GM12878 (cell line): ENCODE data around the gene PTPRN2. TPM values are rescaled to one million over a fixed set of nuclear protein-coding genes. Genes with fewer than 3 reads are reported as not detected.

ENCODE experiments used
- ATAC-seq: fragments of 200-7000 bp; cut with Tn5 transposase; 3 replicates; pipeline ENCODE4 v1.9.1; 2020; ENCODE audit warnings: mild to moderate bottlenecking, moderate library complexity
- BruUV-seq: library from RNA; stranded (reverse); fragments of 400-500 nt; replicated peaks from 2 replicates; lab custom pipeline; 2021; lab: Mats Ljungman, UMichigan
- CTCF ChIA-PET: fragments of 300-600 bp; sonication (Branson Sonifier 250); formaldehyde crosslinking; extraction: SDS; loops from one replicate; lab custom pipeline; 2021; ENCODE audit warnings: inconsistent platforms; lab: Yijun Ruan, JAX
- POLR2A ChIA-PET: fragments of 350-600 bp; formaldehyde crosslinking; extraction: SDS; loops from one replicate; lab custom pipeline; 2021; ENCODE audit warnings: inconsistent platforms; lab: Charles Lee
- RAD21 ChIA-PET: fragments of 300-600 bp; sonication (Branson Sonifier 250); formaldehyde crosslinking; loops from one replicate; lab custom pipeline; 2023; ENCODE audit warnings: antibody characterized with exemption; ENCODE audit not compliant: unreplicated experiment; lab: Charles Lee
- SMC1A ChIA-PET: fragments of 300-600 bp; sonication (Branson Sonifier 250); formaldehyde crosslinking; loops from one replicate; lab custom pipeline; 2023; ENCODE audit not compliant: unreplicated experiment, uncharacterized antibody; lab: Charles Lee
- DNase-seq: peaks from one replicate; pipeline ENCODE4 v3.0.0-alpha.2; 2011; ENCODE audit warnings: low read depth, low spot score
- FAIRE-seq: peaks from 3 replicates; lab custom pipeline; 2011; peaks lifted over from hg19 to GRCh38; lab: Jason Lieb, UNC
- H2AFZ ChIP-seq: 2 replicates; pipeline ENCODE4 v1.6.0; 2011; ENCODE audit warnings: low read depth, low read length, control low read depth; ENCODE audit not compliant: control insufficient read depth
- H3K27ac ChIP-seq: 2 replicates; pipeline ENCODE4 v1.5.1; 2011; ENCODE audit warnings: control low read depth; ENCODE audit not compliant: control insufficient read depth, insufficient read depth
- H3K27me3 ChIP-seq, 2 experiments: replicated peaks in 1 of 2; 2 replicates each; pipeline versions ENCODE4 v1.6.0 to v1.6.1; 2011; ENCODE audit warnings: low read length in 1 of 2; ENCODE audit not compliant: control insufficient read depth in 2 of 2, insufficient read depth in 2 of 2
- H3K36me3 ChIP-seq, 2 experiments: 2 replicates each; pipeline ENCODE4 v1.5.1; 2011; ENCODE audit warnings: low read length in 1 of 2; ENCODE audit not compliant: control insufficient read depth in 2 of 2, insufficient read depth in 2 of 2
- H3K4me1 ChIP-seq: 2 replicates; pipeline ENCODE4 v1.6.1; 2011; ENCODE audit warnings: mild to moderate bottlenecking, low read length, moderate library complexity, mixed read lengths; ENCODE audit not compliant: control insufficient read depth, insufficient read depth
- H3K4me2 ChIP-seq: 2 replicates; pipeline ENCODE4 v1.6.0; 2011; ENCODE audit warnings: control low read depth; ENCODE audit not compliant: control insufficient read depth, insufficient read depth
- H3K4me3 ChIP-seq: fragments of 200-600 bp; sonication (generic); 2 replicates; pipeline ENCODE4 v1.5.1; 2016
- H3K79me2 ChIP-seq: 2 replicates; pipeline ENCODE4 v1.6.0; 2011; ENCODE audit warnings: low read length; ENCODE audit not compliant: control insufficient read depth, insufficient read depth
- H3K9ac ChIP-seq: 2 replicates; pipeline ENCODE4 v1.8.0; 2011; ENCODE audit warnings: low read length, control low read depth, mixed read lengths; ENCODE audit not compliant: control insufficient read depth, insufficient read depth
- H3K9me3 ChIP-seq: replicated peaks from 3 replicates; pipeline ENCODE4 v1.5.1; 2011; ENCODE audit warnings: mild to moderate bottlenecking, low read length; ENCODE audit not compliant: control insufficient read depth, insufficient read depth
- H4K20me1 ChIP-seq: 2 replicates; pipeline ENCODE4 v1.6.0; 2011; ENCODE audit not compliant: control insufficient read depth, insufficient read depth
- BHLHE40 ChIP-seq, 2 experiments: fragments of 450-650 bp in 1 of 2; IDR thresholded peaks; 2 replicates each; pipeline ENCODE4 v1.6.1; 2011 to 2017; ENCODE audit warnings: low read depth in 2 of 2, borderline replicate concordance in 1 of 2, improper control_type of control experiment in 1 of 2, low read length in 1 of 2, mild to moderate bottlenecking in 1 of 2
- ELK1 ChIP-seq: IDR thresholded peaks from 2 replicates; pipeline ENCODE4 v1.6.1; 2012; ENCODE audit warnings: low read depth, low read length, improper control_type of control experiment
- HSF1 ChIP-seq: fragments of 150-350 bp; IDR thresholded peaks from 2 replicates; pipeline ENCODE4 v1.6.1; 2014; ENCODE audit warnings: mild to moderate bottlenecking, low read depth, low read length
- IKZF1 ChIP-seq: fragments of 450-650 bp; conservative IDR thresholded peaks from 2 replicates; pipeline ENCODE4 v1.6.1; 2017; ENCODE audit warnings: antibody characterized with exemption, mild to moderate bottlenecking
- IKZF2 ChIP-seq, 2 experiments: fragments of 450-650 bp; IDR thresholded peaks; 2 replicates each; pipeline ENCODE4 v1.6.1; 2017; ENCODE audit warnings: mild to moderate bottlenecking in 2 of 2, moderate library complexity in 2 of 2
- IRF4 ChIP-seq: IDR thresholded peaks from 2 replicates; pipeline ENCODE4 v1.6.1; 2011; ENCODE audit warnings: low read depth, low read length
- NR2C2 ChIP-seq: IDR thresholded peaks from 2 replicates; pipeline ENCODE4 v1.6.1; 2011; ENCODE audit warnings: borderline replicate concordance, low read depth; ENCODE audit not compliant: control insufficient read depth, insufficient read length
- POLR2AphosphoS5 ChIP-seq: IDR thresholded peaks from 2 replicates; pipeline ENCODE4 v1.6.1; 2011; ENCODE audit warnings: mild to moderate bottlenecking, low read length, inconsistent platforms
- SIX5 ChIP-seq: IDR thresholded peaks from 2 replicates; pipeline ENCODE4 v1.6.1; 2011; ENCODE audit warnings: mild to moderate bottlenecking, low read depth, low read length, moderate library complexity; ENCODE audit not compliant: severe bottlenecking
- SRF ChIP-seq, 2 experiments: IDR thresholded peaks; 2 replicates each; pipeline ENCODE4 v1.6.1; 2011; ENCODE audit warnings: low read depth in 2 of 2, low read length in 2 of 2, mild to moderate bottlenecking in 1 of 2, moderate library complexity in 1 of 2
- SUPT20H ChIP-seq: IDR thresholded peaks from 2 replicates; pipeline ENCODE4 v1.6.1; 2011; ENCODE audit warnings: low read depth, mild to moderate bottlenecking, low read length, moderate library complexity, borderline replicate concordance; ENCODE audit not compliant: control insufficient read depth
- ZBTB33 ChIP-seq: fragments of 450-650 bp; IDR thresholded peaks from 2 replicates; pipeline ENCODE4 v1.6.1; 2017; ENCODE audit warnings: mild to moderate bottlenecking
- ZNF592 ChIP-seq: fragments of 450-650 bp; IDR thresholded peaks from 2 replicates; pipeline ENCODE4 v1.6.1; 2017; ENCODE audit warnings: mild to moderate bottlenecking, moderate library complexity
- WGBS: methylation state at CpG from one replicate; pipeline ENCODE4 v1.1.6; 2016; ENCODE audit warnings: low lambda C conversion rate; ENCODE audit not compliant: insufficient replicate concordance, insufficient coverage; ENCODE audit errors: missing lambda C conversion rate; 5-methylcytosine and 5-hydroxymethylcytosine counted together
- in situ Hi-C: fragments of 300-500 bp; cut with MboI; formaldehyde crosslinking; loops from 9 replicates; pipeline ENCODE4 v1.14.3; 2018; ENCODE audit warnings: mixed read lengths
- intact Hi-C: fragments of 100-400 bp; cut with micrococcal nuclease; formaldehyde crosslinking; loops from one replicate; pipeline ENCODE4 v1.14.2; 2022; ENCODE audit not compliant: unreplicated experiment
- polyA plus RNA-seq, 11 experiments: library from polyadenylated mRNA; depleted of rRNA in 4 of 11; unstranded in 6 of 11; stranded (reverse) in 5 of 11; fragments of >200 nt; fragmentation: Nextera tagmentation in 4 of 11; fragmentation: Illumina TruSeq in 1 of 11; extraction: Ambion mirVana in 4 of 11; extraction: Trizol in 1 of 11; gene quantifications; 1 replicate in 1 of 11; 2 replicates in 10 of 11; pipeline versions ENCODE4 v1.2.1 to v1.2.3, GENCODE V29; 2011 to 2016; ENCODE audit warnings: inconsistent platforms in 2 of 11, missing spikeins in 2 of 11, low read depth in 1 of 11
- total RNA-seq, 4 experiments: library from RNA; depleted of rRNA in 3 of 4; stranded (reverse); fragments of >200 nt in 3 of 4; fragmentation: Illumina TruSeq in 1 of 4; extraction: Trizol in 1 of 4; gene quantifications; 2 replicates each; pipeline versions ENCODE4 v1.2.1 to v1.2.3, GENCODE V29; 2013 to 2021

The PTPRN2 gene
- total and polyA plus RNA-seq, 10 of the 15 experiments (the other 5 are each of a cell fraction or from before 2014, with no cell fraction given): 5.4 TPM; not detected in 9

GRCh38 chr7:157990881-157991250 is 596.8 kb downstream of the PTPRN2 start (continued):
- no peak for TF ChIP-seq HSF1

GRCh38 chr7:157990226-157990880 is 597.3 kb downstream of the PTPRN2 start:
- Histone ChIP-seq H4K20me1 (no peaks in the 10 kb centered on the region), H3K36me3 (no peaks in the 10 kb centered on the region), H3K9ac (no peak overlapping the region), H2AFZ (no peak overlapping the region), H3K27me3 (no peaks in the 10 kb centered on the region), H3K9me3 (no peaks in the 10 kb centered on the region; the same call in 2 of the 3 replicates), H3K4me3 (no peak overlapping the region), H3K4me1 (no peaks in the 10 kb centered on the region), H3K4me2 (no peak overlapping the region), H3K79me2 (no peaks in the 10 kb centered on the region), H3K27ac (no peak overlapping the region)
- POLR2A ChIA-PET: no interaction called here
- no TSS peak for BruUV-seq
- RAD21 ChIA-PET: no interaction called here
- in situ Hi-C loops (no loop called here), intact Hi-C loops (no loop called here)
- SMC1A ChIA-PET: no interaction called here
- no peak for FAIRE-seq
- CTCF ChIA-PET: no interaction called here
- no peak for DNase-seq
- no peak for ATAC-seq
- 46% methylated on average over 15 of the region's 21 CpGs for WGBS
- TF ChIP-seq SRF (IDR thresholded peaks at IDR 0.05; ENCODE audit: low read depth in 2 of 2, low read length in 2 of 2): no peak
- TF ChIP-seq ZNF592: no peak
- TF ChIP-seq IRF4: no peak
- no peak for TF ChIP-seq SUPT20H
- no peak for TF ChIP-seq NR2C2
- TF ChIP-seq IKZF1: no peak
- no peak for TF ChIP-seq BHLHE40 (IDR thresholded peaks at IDR 0.05; ENCODE audit: borderline replicate concordance in 1 of 2, low read depth in 2 of 2, low read length in 1 of 2)
- TF ChIP-seq SIX5: no peak
- TF ChIP-seq POLR2AphosphoS5: no peak
- no peak for TF ChIP-seq IKZF2 (IDR thresholded peaks at IDR 0.05)
- TF ChIP-seq ELK1: no peak
- no peak for TF ChIP-seq ZBTB33
